GM19240 (cell line): ENCODE measurements around the gene TRPC3.
A peak's percentile ranks its signal among the peaks of the same experiment; 100 is the strongest.

ENCODE experiments used
- DNase-seq: peaks from one replicate; pipeline ENCODE4 v3.0.0; 2011; ENCODE audit warnings: low spot score; ENCODE audit not compliant: insufficient read length

TRPC3 gene

DNA sequence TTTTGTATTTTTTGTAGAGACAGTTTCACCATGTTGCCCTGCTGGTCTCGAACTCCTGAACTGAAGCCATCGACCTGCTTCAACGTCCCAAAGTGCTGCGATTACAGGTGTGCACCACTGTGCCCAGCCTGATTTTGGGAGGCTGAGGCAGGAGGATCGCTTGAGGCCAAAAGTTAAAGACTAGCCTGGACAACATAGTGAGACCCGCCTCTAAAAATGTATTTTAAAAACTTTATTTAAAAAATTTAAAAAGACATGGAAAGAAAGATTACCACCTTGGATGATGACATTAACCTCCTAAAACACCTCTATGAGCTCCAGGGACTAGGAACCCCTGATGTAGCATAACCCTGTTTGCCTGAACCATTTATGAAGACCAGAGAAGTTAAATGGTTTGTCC, 75.8 kb downstream of the TRPC3 start:
- no peak for DNase-seq

DNA sequence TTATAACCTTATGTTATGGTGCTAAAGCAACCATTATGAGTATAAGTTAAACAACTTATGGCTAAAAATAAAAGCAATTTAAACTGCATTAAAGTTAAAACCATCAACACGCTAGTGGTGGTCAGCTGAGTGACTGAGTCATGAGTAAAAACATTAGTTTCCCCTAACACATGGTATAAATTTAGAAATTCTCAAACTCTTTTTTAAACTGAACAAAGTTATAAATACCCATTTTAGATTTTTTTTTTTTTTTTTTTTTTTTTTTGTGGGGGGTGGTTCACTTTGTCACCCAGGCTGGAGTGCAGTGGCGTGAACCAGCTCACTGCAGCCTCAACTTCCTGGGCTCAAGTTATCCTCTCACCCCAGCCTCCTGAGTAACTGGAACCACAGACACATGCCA, 76.2 kb downstream of the TRPC3 start:
- DNase-seq = no peak

DNA sequence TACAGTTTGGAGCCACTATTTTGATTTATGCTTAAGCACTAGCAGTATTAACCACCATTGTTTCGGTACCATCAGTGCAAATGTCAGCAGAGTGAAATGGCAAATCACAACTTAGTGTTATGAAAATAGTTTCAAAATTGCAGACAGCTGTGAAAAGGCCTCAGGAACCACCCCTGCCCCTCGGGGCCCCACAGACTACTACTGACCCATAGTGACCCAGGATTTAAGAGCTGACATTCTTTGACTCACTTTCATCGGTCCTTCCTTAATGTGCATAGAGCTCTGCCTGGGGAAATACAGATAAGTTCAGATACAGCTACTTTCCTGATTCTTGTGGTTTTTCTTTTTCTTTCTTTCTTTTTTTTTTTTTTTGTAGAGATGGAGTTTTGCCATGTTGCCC, 78.3 kb downstream of the TRPC3 start:
- DNase-seq = no peak

DNA sequence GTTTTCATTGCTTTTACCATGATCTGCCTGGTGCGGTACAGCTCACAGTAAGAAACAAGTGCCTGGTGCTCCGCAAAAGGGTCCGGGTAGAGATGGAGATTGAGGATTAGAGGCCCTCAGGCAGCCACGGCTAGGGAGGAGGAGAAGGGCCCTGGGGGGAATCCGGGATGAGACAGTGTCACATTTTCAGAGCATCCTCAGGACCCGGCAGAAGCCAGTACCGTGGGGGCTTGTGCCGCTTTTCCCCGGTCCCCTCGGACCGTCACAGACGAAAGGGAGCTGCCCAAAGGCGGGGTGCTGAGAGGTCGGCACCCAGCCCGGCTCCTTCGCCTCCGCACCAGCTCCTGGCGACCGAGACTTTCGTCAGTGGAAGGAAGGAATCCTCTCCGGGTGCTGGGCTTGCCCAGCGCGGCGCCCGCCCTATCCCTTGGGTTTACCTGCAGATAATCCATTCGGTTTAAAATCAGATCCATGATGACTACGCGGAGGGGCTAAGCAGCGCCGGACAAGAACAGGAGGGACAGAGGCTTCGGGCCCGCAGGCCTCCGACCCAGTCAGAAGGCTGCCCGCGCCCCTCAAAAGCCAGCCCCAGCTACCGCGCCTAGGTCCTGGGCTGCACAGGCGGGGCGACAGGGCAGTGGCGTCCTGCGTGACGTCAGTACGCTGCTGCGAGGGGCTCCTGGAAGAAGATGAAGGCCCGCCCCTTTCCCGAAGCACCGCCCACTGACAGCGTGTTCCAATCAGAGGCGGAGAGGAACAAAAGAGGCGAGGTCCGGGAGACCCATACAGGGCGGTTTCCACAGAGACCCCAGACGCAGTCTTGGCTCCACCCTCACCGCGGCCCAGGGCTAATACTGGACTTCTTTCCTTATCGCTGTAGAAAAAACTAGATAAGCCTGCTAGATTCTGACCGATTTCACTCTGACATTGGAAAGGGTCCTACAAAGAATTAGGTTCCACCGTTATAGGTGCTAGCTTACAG, 81.7 kb downstream of the TRPC3 start, which contains the start of gene BBS7:
Gene BBS7, minus strand, starts transcription at position 634 of the 982 bp plus-strand sequence. Its CDS starts 161 bp downstream, at position 473.
- DNase-seq = peak; percentile 69

DNA sequence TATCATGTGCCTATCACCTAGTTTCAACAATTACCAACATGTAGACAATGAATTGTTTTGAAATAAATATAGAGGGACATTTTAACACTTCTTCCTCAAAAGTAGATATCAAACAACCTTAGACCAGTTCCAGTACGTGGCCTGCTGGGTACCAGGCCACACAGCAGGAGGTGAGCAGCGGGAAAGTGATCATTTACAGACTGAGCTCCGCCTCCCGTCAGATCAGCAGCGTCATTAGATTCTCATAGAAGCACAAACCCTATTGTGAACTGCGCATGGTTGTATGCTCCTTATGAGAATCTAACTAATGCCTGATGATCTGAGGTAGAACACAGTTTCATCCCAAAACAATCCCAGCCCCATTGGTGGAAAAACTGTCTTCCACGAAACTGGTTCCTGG, 88.1 kb downstream of the TRPC3 start:
- no peak for DNase-seq

DNA sequence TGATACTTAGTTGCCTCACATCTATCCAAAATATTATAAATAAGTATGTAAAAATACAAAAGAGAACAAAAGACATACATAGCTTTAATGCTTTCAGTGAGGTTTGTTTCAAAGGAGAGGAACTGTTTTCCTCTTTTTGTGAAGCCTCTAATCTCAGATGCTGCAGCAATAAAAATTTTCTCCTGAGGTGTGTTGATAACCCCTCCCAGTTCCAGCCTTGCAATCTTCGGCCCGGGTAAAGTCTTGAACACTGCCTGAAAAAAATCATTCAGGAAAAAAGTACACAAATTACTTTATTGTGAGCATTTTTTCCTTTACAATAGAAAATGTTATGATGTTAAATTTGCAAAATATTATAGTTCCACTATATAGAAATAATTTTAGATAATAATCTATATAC, 90.4 kb downstream of the TRPC3 start:
- no peak for DNase-seq

DNA sequence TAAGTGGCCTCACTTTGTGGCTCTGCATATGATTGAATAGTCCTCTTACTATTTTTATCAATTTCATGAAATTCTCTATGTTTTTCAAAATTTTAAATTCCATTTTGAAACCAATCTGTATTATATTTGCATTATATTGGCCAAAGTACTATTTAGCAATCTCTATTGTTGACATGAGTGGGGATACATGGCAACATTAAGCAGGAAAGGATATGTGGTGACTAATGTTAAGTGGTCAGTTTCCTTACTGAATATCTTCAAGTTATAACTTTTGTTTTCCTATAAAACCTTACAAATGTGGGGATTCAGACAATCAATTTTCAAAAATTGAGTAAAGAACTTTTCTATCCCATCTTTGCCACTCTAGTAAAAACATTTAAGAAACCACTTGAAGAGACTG, 91.7 kb downstream of the TRPC3 start:
- DNase-seq = no peak

DNA sequence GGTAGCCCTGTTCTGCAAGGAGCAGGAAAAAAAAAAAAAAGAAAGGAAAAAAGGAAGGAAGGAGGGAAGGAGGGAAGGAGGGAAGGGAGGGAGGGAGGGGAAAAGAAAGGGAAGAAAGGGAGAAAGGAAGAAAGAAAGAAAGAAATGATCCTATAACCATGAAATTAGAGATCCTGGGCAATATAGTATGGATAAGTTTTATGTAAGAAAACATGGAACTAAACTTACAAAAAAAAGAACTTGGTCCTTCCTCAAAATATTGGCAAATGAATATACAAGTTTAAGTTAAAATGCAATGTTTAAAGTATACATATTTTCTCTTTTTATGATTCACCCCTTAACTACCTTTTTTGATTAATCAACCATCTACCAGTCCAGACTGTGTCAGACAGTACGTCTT, 100.5 kb downstream of the TRPC3 start:
- DNase-seq = no peak

DNA sequence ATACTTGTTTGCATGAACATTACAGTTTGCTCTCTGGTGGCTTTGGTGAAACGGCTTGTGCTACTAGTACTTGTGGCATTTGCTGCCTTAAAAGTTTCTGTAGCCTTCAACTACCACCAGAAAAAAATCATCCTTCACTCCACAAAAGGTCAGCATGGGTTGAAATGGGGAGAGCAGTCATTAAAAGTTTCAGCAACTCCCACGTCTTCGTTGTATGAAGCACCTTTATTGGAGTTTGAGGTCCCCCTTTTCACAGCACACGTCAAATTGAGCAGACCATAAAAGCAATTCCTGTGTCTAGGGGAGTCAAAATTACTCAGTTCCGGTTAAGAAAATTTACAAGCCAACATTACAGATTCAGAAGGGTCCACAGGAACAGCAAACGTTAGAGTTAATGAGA, 105.2 kb downstream of the TRPC3 start:
- no peak for DNase-seq

DNA sequence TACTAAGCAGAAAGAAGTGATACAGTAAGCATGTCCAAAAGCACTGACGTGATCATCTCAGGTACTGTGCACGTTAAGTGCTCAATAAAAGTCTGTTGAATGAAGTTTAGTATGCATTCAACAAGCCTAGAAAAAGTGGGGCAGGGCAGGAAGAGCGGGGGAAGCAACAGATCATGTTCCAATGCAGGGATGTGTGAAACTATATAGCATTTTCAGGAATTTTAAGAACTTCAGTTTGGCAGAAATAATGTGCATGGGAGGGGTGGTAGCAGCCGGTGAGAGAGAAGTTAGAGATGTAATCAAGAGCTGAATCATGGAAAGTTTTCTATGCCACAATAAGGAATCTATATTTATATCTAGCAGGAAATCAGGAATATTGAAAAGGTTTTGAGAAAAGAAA, 109.0 kb downstream of the TRPC3 start:
- DNase-seq = no peak

DNA sequence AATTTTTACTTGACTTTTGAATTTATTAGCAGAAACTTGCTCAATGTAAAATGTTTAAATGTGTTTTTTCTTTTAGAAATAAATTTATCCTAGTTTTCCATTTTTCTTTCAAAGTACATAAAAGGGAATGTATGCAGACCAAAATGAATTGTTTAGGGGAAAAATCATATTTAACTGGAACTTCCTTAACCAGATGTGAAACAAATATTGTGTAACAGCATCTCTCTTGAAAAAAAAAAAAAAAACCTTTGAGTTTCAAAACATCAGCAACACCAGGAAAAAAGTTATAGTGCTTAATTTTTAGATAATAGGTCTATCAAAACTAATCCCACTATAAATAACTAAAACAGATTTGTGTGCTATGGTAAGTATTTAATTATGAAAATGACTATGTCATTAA, 113.7 kb downstream of the TRPC3 start:
- no peak for DNase-seq

DNA sequence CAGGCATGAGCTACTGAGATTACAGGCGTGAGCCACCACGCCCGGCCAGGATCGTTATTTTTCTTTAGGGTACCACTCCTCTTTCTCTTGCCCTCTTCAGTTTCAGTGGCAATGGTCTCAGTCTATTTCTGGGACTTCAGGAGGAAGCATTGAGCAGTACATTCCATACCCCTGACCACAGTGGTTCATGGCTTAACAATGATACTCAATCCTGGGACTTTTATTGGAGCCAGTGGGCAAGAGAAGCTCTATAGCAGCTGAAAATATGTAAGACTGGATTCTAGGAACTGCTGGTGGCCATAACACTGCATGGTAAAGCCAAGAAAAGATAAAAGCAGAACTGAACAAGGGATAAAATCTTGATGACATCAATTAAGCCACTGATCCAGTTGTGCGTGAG, 122.3 kb downstream of the TRPC3 start:
- no peak for DNase-seq
